GM19193 (cell line): ENCODE measurements around the gene NEK8.

Experiments
- POLR2A ChIP-seq: IDR thresholded peaks from 4 replicates; pipeline ENCODE4 v1.6.1; 2011; ENCODE audit not compliant: insufficient read depth, insufficient read length; ENCODE audit errors: extremely low read depth

The NEK8 gene

GRCh38 chr17:28735242-28735722, 6.7 kb downstream of the NEK8 start:
- no peak for TF ChIP-seq POLR2A

- no peak for TF ChIP-seq POLR2A
Observed at GRCh38 chr17:28737316-28737715, 8.7 kb downstream of the NEK8 start.

- peak; percentile 84 for TF ChIP-seq POLR2A
Observed at GRCh38 chr17:28737770-28738679, 9.4 kb downstream of the NEK8 start.

GRCh38 chr17:28738680-28739384, 10.2 kb downstream of the NEK8 start:
- no peak for TF ChIP-seq POLR2A

GRCh38 chr17:28740406-28741357, 12.1 kb downstream of the NEK8 start:
- TF ChIP-seq POLR2A: peak; percentile 30

GRCh38 chr17:28741358-28742349, 13.1 kb downstream of the NEK8 start:
- TF ChIP-seq POLR2A: peak; percentile 36

- TF ChIP-seq POLR2A: peak; percentile 99
Observed at GRCh38 chr17:28743243-28744103, 14.9 kb downstream of the NEK8 start, which contains the start of gene TRAF4. Gene TRAF4 (plus strand): TSS chr17:28744011. CDS start chr17:28744113, 102 bp downstream.

GRCh38 chr17:28744104-28744971, 15.8 kb downstream of the NEK8 start:
- TF ChIP-seq POLR2A: no peak

GRCh38 chr17:28744972-28745785, 16.6 kb downstream of the NEK8 start:
- TF ChIP-seq POLR2A: peak; percentile 60

- peak; percentile 23 for TF ChIP-seq POLR2A
Observed at GRCh38 chr17:28745786-28746411, 17.3 kb downstream of the NEK8 start.
